Uterus (tissue), 4 donors: ENCODE results near the gene SVOP. TPM values are rescaled to one million over a fixed set of nuclear protein-coding genes. Genes with fewer than 3 reads are reported as not detected.
"Not testable (repeated sequence)": the region's sequence is repeated elsewhere in the genome, so short reads cannot be mapped to it uniquely, and the experiment has no call there.

Experiments used
- DNase-seq, 2 donors: peaks; one replicate each; pipeline ENCODE4 v3.0.0-alpha.2; 2019 to 2020
- H3K27ac ChIP-seq, 2 donors: fragments of 200-600 bp; sonication (generic); 1 replicate in 1 of 2; 2 replicates in 1 of 2; pipeline ENCODE4 v1.5.1; 2016 to 2018
- H3K27me3 ChIP-seq, 2 donors: fragments of 200-600 bp; sonication (generic); one replicate each; pipeline ENCODE4 v1.5.1; 2018 to 2019; ENCODE audit warnings: control low read depth in 1 of 2
- H3K36me3 ChIP-seq, 2 donors: fragments of 200-600 bp; sonication (generic); one replicate each; pipeline ENCODE4 v1.5.1; 2019; ENCODE audit warnings: control low read depth in 1 of 2
- H3K4me1 ChIP-seq, 2 donors: fragments of 200-600 bp; sonication (generic); one replicate each; pipeline ENCODE4 v1.5.1; 2018 to 2019; ENCODE audit warnings: control low read depth in 1 of 2
- H3K4me3 ChIP-seq, 2 donors: fragments of 200-600 bp; sonication (generic); 1 replicate in 1 of 2; 2 replicates in 1 of 2; pipeline ENCODE4 v1.5.1; 2018 to 2019; ENCODE audit warnings: mild to moderate bottlenecking in 1 of 2
- H3K9me3 ChIP-seq, 2 donors: fragments of 200-600 bp; sonication (generic); one replicate each; pipeline ENCODE4 v1.5.1; 2019; ENCODE audit warnings: control low read depth in 1 of 2
- CTCF ChIP-seq, 4 experiments: fragments of 200-600 bp in 2 of 4; fragments of 450-650 bp in 2 of 4; sonication (generic) in 2 of 4; IDR thresholded peaks; one replicate each; pipeline ENCODE4 v1.5.1; 2016 to 2019; ENCODE audit warnings: antibody characterized with exemption in 4 of 4, mild to moderate bottlenecking in 2 of 4, moderate library complexity in 1 of 4
- POLR2A ChIP-seq, 2 donors: fragments of 450-650 bp; IDR thresholded peaks; one replicate each; pipeline ENCODE4 v1.6.1; 2016; ENCODE audit warnings: antibody characterized with exemption in 2 of 2, mild to moderate bottlenecking in 1 of 2, moderate library complexity in 1 of 2
- intact Hi-C: fragments of 100-400 bp; cut with DNase I; formaldehyde crosslinking; loops from one replicate; pipeline ENCODE4 v1.15.1; 2023; ENCODE audit warnings: low total_unique reads
- total RNA-seq, 4 donors: library from RNA; depleted of rRNA in 3 of 4; stranded (reverse); fragments of >200 nt in 3 of 4; gene quantifications; one replicate each; pipeline versions ENCODE4 v1.1.0 to v1.2.4, GENCODE V29; 2014 to 2023
- donor health status: DM: yes; HTN: yes; CAD: no.

The SVOP gene
- total RNA-seq, 4 donors from 2014 or later: 0.14 TPM; not detected in 3

- Histone ChIP-seq H3K27ac (no peak overlapping the region), H3K27me3 (no peaks in the 10 kb centered on the region), H3K4me3 (no peak overlapping the region), H3K36me3 (no peaks in the 10 kb centered on the region), H3K4me1 (no peaks in the 10 kb centered on the region), H3K9me3 (no peaks in the 10 kb centered on the region)
- TF ChIP-seq CTCF (IDR thresholded peaks at IDR 0.05) (no peak), POLR2A (IDR thresholded peaks at IDR 0.05) (no peak)
- intact Hi-C loops: no loop called here
- no peak for DNase-seq
Observed at GRCh38 chr12:109047081-109047805, 26.4 kb upstream of the SVOP start.

- no peak overlapping the region for H3K27ac ChIP-seq
- no peaks in the 10 kb centered on the region for H3K36me3 ChIP-seq
- H3K27me3 ChIP-seq: no peaks in the 10 kb centered on the region
- intact Hi-C loops: no loop called here
- H3K4me3 ChIP-seq: no peak overlapping the region
- DNase-seq: no peak
- no peaks in the 10 kb centered on the region for H3K4me1 ChIP-seq
- H3K9me3 ChIP-seq: no peaks in the 10 kb centered on the region
- TF ChIP-seq CTCF (IDR thresholded peaks at IDR 0.05): no peak
- no peak for TF ChIP-seq POLR2A (IDR thresholded peaks at IDR 0.05)
Observed at GRCh38 chr12:109044241-109044640, 23.4 kb upstream of the SVOP start.

GRCh38 chr12:109036975-109037374, 16.1 kb upstream of the SVOP start:
- H3K36me3 ChIP-seq: no peaks in the 10 kb centered on the region
- H3K27me3 ChIP-seq: no peaks in the 10 kb centered on the region
- H3K27ac ChIP-seq: no peak overlapping the region
- no peak overlapping the region for H3K4me3 ChIP-seq
- H3K9me3 ChIP-seq: no peaks in the 10 kb centered on the region
- no peaks in the 10 kb centered on the region for H3K4me1 ChIP-seq
- TF ChIP-seq CTCF (IDR thresholded peaks at IDR 0.05) (no peak), POLR2A (IDR thresholded peaks at IDR 0.05) (no peak)
- no peak for DNase-seq
- intact Hi-C loops: no loop called here

- intact Hi-C loops: no loop called here
- H3K36me3 ChIP-seq: no peaks in the 10 kb centered on the region
- H3K27me3 ChIP-seq: no peaks in the 10 kb centered on the region
- no peaks in the 10 kb centered on the region for H3K4me1 ChIP-seq
- TF ChIP-seq CTCF (IDR thresholded peaks at IDR 0.05): no peak
- TF ChIP-seq POLR2A (IDR thresholded peaks at IDR 0.05): no peak
- H3K9me3 ChIP-seq: no peaks in the 10 kb centered on the region
- no peak overlapping the region for H3K27ac ChIP-seq
- no peak for DNase-seq
- H3K4me3 ChIP-seq: no peak overlapping the region
Observed at GRCh38 chr12:109033239-109034196, 12.7 kb upstream of the SVOP start.

GRCh38 chr12:109029411-109029810, 8.5 kb upstream of the SVOP start:
- Histone ChIP-seq H3K27ac (no peak overlapping the region), H3K27me3 (no peaks in the 10 kb centered on the region), H3K9me3 (no peaks in the 10 kb centered on the region), H3K36me3 (no peaks in the 10 kb centered on the region), H3K4me3 (no peak overlapping the region), H3K4me1 (no peaks in the 10 kb centered on the region)
- TF ChIP-seq POLR2A (IDR thresholded peaks at IDR 0.05) (no peak), CTCF (IDR thresholded peaks at IDR 0.05) (no peak)
- no peak for DNase-seq
- intact Hi-C loops: no loop called here

GRCh38 chr12:109028624-109029023, 7.8 kb upstream of the SVOP start:
- H3K9me3 ChIP-seq, H3K4me3 ChIP-seq, H3K27ac ChIP-seq, H3K36me3 ChIP-seq, DNase-seq, H3K4me1 ChIP-seq, intact Hi-C loops, H3K27me3 ChIP-seq: not testable (repeated sequence)
